Neural crest cell (in vitro differentiated cells): ENCODE measurements around the gene ATAD3A. TPM values are rescaled to one million over a fixed set of nuclear protein-coding genes. Genes with fewer than 3 reads are reported as not detected.

Source experiments
- DNase-seq: peaks from one replicate; pipeline ENCODE4 v3.0.0; 2021; ENCODE audit warnings: low read depth, mixed read lengths, low spot score
- H3K27ac Mint-ChIP-seq: one replicate; pipeline ENCODE4 v1.8.0; 2021; ENCODE audit warnings: mild to moderate bottlenecking, mixed read lengths; ENCODE audit not compliant: unreplicated experiment
- H3K27me3 Mint-ChIP-seq: 2 replicates; pipeline ENCODE4 v1.8.0; 2021; ENCODE audit warnings: low read depth, mild to moderate bottlenecking, mixed read lengths
- H3K36me3 Mint-ChIP-seq: 2 replicates; pipeline ENCODE4 v1.8.0; 2021; ENCODE audit warnings: low read depth, mild to moderate bottlenecking, mixed read lengths
- H3K4me1 Mint-ChIP-seq: 2 replicates; pipeline ENCODE4 v1.8.0; 2021; ENCODE audit warnings: mixed read lengths
- H3K4me3 Mint-ChIP-seq: one replicate; pipeline ENCODE4 v1.8.0; 2021; ENCODE audit warnings: mild to moderate bottlenecking, mixed read lengths
- H3K9me3 Mint-ChIP-seq: 2 replicates; pipeline ENCODE4 v1.8.0; 2021; ENCODE audit warnings: mixed read lengths
- total RNA-seq: library from RNA; stranded (reverse); gene quantifications from 2 replicates; pipeline ENCODE4 v1.2.1, GENCODE V29; 2021
- TF ChIP-seq, protein P1 (sequence below): fragments of 200-600 bp; sonication (generic); conservative IDR thresholded peaks from 2 replicates; pipeline ENCODE4 v1.5.0; 2021; ENCODE audit warnings: antibody characterized with exemption, mild to moderate bottlenecking

ATAD3A gene
- total RNA-seq, 1 donor from 2014 or later, result 54.4 TPM

DNA sequence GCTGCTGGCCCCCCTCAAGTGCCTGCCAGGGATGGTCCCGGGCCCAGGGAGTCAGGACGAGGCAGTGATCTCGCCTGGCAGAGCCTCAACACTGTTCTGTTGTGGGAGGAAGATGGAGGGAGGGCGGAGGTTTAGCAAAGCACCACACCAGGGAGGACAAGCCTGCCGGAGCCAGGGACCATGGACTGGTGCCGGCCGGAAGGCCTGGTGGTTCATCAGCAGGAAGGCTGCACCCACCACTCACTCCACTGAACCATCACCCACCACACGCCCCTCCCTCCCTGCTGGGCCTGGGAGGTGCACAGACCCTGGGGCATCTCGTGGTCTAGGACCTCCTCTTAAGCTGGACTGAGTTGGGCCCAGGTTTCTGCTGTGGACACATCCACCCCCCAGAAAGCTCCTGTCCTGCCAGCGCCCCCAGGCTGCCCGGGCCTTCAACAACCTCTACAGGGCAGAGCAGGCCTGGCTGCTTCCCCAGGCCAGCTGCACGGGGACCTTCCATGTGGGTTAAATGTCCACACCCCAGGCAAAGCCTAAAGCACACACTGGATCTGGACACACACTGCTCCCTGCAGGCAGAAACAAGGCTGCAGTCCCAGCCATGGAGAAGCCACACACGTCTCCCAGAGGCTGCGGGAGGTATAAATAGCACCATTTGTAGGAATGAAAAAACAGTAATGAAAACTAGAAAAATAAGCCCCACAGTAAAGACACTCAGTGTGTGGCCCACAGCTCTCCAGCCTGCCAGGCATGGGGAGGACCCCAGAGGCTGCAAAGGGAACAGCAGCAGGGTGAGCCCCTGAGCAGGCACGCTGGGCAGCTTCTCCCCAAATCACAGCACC is 38.9 kb downstream of the ATAD3A start:
- H3K4me1 Mint-ChIP-seq, result peaks cover 12% of the 10 kb centered on the region
- TF ChIP-seq, protein P1, sequence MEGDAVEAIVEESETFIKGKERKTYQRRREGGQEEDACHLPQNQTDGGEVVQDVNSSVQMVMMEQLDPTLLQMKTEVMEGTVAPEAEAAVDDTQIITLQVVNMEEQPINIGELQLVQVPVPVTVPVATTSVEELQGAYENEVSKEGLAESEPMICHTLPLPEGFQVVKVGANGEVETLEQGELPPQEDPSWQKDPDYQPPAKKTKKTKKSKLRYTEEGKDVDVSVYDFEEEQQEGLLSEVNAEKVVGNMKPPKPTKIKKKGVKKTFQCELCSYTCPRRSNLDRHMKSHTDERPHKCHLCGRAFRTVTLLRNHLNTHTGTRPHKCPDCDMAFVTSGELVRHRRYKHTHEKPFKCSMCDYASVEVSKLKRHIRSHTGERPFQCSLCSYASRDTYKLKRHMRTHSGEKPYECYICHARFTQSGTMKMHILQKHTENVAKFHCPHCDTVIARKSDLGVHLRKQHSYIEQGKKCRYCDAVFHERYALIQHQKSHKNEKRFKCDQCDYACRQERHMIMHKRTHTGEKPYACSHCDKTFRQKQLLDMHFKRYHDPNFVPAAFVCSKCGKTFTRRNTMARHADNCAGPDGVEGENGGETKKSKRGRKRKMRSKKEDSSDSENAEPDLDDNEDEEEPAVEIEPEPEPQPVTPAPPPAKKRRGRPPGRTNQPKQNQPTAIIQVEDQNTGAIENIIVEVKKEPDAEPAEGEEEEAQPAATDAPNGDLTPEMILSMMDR, result peak; percentile 46
- no peaks in the 10 kb centered on the region for H3K36me3 Mint-ChIP-seq
- DNase-seq, result no peak
- peaks cover 6% of the 10 kb centered on the region for H3K27me3 Mint-ChIP-seq
- H3K27ac Mint-ChIP-seq, result no peak overlapping the region
- H3K9me3 Mint-ChIP-seq, result no peaks in the 10 kb centered on the region
- H3K4me3 Mint-ChIP-seq, result peak overlapping the region; percentile 56

DNA sequence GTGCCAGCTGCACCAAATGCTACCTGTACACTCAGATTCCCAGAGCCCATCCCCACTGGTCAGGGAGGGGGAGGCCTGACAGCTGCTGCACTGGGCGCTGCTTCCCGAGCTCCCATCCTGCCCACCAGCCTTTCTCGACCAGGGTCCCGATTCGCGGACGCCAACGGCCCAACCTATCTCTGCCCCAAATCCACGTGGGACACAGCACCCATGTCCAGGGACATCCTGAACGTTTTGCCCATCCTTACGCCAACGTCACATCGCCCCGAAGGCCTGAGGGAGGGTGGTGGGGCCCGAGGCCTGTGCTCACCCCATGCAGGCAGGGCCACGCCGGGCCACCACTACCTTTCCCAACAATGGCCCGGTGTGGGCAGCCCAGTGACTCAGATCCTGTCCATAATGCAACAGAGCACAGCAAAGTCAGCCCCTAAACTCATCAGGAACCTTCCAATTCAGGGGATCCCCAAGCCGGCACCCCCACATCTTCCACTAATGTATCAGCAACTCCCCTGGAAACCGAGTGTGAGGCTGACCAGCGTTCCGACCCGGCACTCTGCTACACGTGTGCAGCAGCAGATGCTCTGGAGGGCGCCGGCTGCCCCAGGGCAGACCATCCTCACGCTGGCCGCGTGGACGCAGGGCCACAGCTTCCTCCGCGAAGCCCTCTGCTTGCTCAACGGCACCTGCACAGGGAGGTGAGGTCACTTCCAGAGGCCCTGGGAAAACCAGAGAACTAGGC is 39.7 kb downstream of the ATAD3A start:
- H3K27me3 Mint-ChIP-seq, result peaks cover 6% of the 10 kb centered on the region
- peaks cover 12% of the 10 kb centered on the region for H3K4me1 Mint-ChIP-seq
- no peak overlapping the region for H3K4me3 Mint-ChIP-seq
- TF ChIP-seq, protein P1, result no peak
- H3K36me3 Mint-ChIP-seq, result no peaks in the 10 kb centered on the region
- no peak overlapping the region for H3K27ac Mint-ChIP-seq
- DNase-seq, result no peak
- no peaks in the 10 kb centered on the region for H3K9me3 Mint-ChIP-seq

DNA sequence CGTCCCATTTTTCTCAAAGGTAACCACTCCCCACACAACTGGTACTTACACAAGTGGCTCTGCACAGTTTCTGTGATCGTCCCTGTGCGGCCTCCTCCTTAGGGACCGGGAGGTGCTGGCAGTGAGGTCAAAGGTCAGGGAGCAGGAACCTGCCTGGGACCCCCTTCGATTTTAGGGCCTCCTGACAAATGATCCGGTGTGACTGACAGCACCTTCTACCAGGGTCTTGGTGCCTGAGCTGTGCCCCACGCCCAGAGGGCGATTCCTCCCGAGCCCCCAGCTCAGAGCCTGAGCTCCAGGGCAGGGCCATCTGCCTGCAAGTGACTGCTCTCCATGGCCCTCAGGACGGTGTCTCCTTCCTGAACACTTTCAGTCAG is 40.3 kb downstream of the ATAD3A start:
- H3K27me3 Mint-ChIP-seq, result peaks cover 6% of the 10 kb centered on the region
- no peaks in the 10 kb centered on the region for H3K36me3 Mint-ChIP-seq
- H3K27ac Mint-ChIP-seq, result no peak overlapping the region
- DNase-seq, result no peak
- TF ChIP-seq, protein P1, result no peak
- no peaks in the 10 kb centered on the region for H3K9me3 Mint-ChIP-seq
- peaks cover 12% of the 10 kb centered on the region for H3K4me1 Mint-ChIP-seq
- H3K4me3 Mint-ChIP-seq, result no peak overlapping the region

DNA sequence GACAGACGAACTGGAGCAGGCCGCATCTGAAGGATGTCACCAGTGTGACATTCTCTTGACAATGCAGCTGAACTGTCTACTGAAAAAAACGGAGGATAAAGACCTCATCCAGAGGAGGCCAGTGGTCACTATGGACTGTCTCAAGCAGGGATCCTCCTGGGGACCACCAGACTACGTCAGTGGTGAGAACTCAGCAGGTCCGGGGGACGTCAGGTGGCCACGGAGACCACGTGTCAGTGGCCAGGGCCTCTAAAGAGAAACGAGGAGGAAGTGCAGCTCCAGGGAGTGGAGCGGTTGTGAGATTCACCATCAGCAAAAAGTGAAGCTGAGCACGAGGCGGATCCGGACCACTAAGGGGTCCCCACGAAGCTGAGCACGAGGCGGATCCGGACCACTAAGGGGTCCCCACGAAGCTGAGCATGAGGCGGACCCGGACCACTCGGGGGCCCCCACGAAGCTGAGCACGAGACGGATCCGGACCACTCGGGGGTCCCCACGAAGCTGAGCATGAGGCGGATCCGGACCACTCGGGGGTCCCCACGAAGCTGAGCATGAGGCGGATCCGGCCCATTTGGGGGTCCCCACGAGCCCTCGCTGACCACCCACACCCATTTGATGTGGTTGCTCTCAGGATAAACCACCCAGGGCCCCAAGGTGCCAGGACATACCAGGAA is 42.0 kb downstream of the ATAD3A start:
- H3K27me3 Mint-ChIP-seq, result peaks cover 6% of the 10 kb centered on the region
- H3K36me3 Mint-ChIP-seq, result no peaks in the 10 kb centered on the region
- H3K4me1 Mint-ChIP-seq, result peaks cover 16% of the 10 kb centered on the region
- no peak overlapping the region for H3K4me3 Mint-ChIP-seq
- DNase-seq, result no peak
- H3K9me3 Mint-ChIP-seq, result no peaks in the 10 kb centered on the region
- TF ChIP-seq, protein P1, result no peak
- peak overlapping the region; percentile 93 for H3K27ac Mint-ChIP-seq

DNA sequence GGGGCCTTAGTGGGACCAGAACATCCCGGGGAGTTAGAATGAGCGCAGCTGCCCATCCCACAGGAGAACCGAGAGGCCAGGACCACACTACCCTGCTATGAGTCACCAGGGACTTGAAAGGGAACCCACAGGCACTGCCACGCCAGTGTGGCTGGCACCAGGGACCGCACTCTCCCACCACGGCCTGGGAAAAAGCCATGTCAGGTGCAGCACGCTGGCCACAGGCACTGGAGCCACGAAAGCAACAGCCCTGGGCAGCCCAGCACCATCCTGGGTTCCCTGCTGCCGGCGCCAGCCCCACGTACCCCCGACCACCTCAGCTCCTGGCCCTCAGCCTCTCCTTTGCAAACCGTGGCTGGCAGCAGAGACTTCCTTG is 42.6 kb downstream of the ATAD3A start:
- Mint-ChIP-seq H3K4me3 (peak overlapping the region; percentile 58), H3K27me3 (peaks cover 6% of the 10 kb centered on the region), H3K9me3 (no peaks in the 10 kb centered on the region), H3K4me1 (peaks cover 16% of the 10 kb centered on the region), H3K36me3 (no peaks in the 10 kb centered on the region), H3K27ac (no peak overlapping the region)
- no peak for DNase-seq
- TF ChIP-seq, protein P1, result no peak
